Measurements from ENCODE around the gene HEPN1. TPM values are rescaled to one million over a fixed set of nuclear protein-coding genes. Genes with fewer than 3 reads are reported as not detected.

Gene HEPN1
- total RNA-seq (not detected), polyA plus RNA-seq (not detected)
- long read RNA-seq, donor 1, partial matches to known transcripts = 0 of 2 reads
- long read RNA-seq, donor 1, other reads (novel, unspliced or antisense) = 0 of 2 reads
- long read RNA-seq, donor 2 = 0 reads
- long read RNA-seq, donor 3, partial matches to known transcripts = 0 of 4 reads
- long read RNA-seq, donor 3, other reads (novel, unspliced or antisense) = 1 of 4 reads
- long read RNA-seq, donor 4 = 0 reads

DNA sequence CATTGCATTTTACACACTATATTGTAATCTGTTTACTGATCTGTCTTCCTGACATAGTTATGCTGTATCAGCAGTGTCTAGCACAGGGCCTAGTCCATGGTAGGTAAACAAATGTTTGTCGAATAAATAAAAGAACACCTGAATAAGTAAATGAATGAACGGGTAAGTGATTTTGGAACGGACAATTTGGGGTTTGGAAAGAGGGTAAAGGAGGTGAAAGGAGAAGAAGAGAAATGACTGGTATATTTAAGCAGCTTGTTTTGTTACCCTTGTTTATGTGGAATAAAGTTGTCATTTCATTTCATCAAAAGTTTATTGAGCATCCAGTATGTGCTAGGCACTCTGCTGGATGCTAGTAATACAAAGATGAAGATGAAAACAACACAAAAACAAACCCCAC is at the start of gene HEPN1:
TSS of gene HEPN1 (plus strand) at position 301 of the 400 bp plus-strand sequence.
- ATAC-seq = no peak

DNA sequence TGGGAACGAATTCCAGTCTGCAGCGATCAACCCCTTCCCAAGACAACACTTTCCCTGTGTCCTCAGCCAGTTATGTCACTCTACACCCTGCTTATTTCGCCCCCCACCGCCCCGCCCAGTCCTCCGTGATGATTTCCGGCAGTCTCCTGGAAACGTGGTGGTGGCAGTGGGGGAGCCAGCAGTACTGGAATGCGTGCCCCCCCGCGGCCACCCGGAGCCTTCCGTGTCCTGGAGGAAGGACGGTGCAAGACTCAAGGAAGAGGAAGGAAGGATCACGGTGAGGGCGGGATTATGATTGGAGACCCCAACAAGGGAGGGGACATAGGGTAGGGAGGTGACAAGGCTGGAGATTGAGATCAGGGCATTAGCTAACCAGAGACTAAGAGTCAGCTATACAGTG is 49.7 kb upstream of the HEPN1 start:
- Histone ChIP-seq H3K4me3 (ENCODE audit: low read length) (no peak overlapping the region), H3K27ac (ENCODE audit: low read length) (no peak overlapping the region), H3K27me3 (ENCODE audit: control insufficient read depth, insufficient read depth) (no peaks in the 10 kb centered on the region), H3K9me3 (ENCODE audit: control insufficient read depth, low read length) (no peaks in the 10 kb centered on the region), H3K4me1 (ENCODE audit: control insufficient read depth, insufficient read depth, low read length) (no peaks in the 10 kb centered on the region)
- intact Hi-C loops (cut with DNase I) = no loop called here
- no peak for ATAC-seq
- 3% methylated on average over 16 of the region's 16 CpGs for WGBS
- peak in 1 of 3 donors; percentile 46 for DNase-seq

More for the DNA sequence above, at the start of gene HEPN1:
- no peak for DNase-seq
- intact Hi-C loops (cut with DNase I) = no loop called here
- Histone ChIP-seq H3K9me3 (ENCODE audit: control insufficient read depth, low read length) (no peaks in the 10 kb centered on the region), H3K27me3 (ENCODE audit: control insufficient read depth, insufficient read depth) (no peaks in the 10 kb centered on the region), H3K4me3 (ENCODE audit: low read length) (no peak within 1 kb of the TSS), H3K27ac (ENCODE audit: low read length) (no peak within 1 kb of the TSS), H3K4me1 (ENCODE audit: control insufficient read depth, insufficient read depth, low read length) (peaks cover 2% of the 10 kb centered on the region)
- WGBS = 92% methylated on average over 3 of the region's 3 CpGs

DNA sequence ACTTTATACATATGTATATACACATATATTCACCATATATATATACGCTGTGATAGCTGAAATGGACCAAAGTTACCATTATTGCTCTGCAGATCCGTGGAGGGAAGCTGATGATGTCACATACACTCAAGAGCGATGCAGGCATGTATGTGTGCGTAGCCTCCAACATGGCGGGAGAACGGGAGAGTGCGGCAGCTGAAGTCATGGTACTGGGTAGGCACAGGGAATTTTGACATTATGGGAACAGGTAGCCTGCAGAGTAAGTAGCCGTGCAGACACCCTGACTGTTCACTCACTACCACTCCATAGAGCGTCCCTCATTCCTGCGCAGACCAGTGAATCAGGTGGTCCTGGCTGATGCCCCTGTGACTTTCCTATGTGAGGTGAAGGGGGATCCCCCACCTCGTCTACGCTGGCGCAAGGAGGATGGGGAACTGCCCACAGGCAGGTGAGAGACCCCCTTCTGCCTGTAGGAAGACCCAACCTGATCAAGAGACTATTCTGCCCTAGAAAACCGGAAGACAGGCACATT is 49.1 kb upstream of the HEPN1 start:
- no peaks in the 10 kb centered on the region for H3K4me1 ChIP-seq (ENCODE audit: control insufficient read depth, insufficient read depth, low read length)
- no peaks in the 10 kb centered on the region for H3K9me3 ChIP-seq (ENCODE audit: control insufficient read depth, low read length)
- 50% methylated on average over 14 of the region's 14 CpGs for WGBS
- no peak overlapping the region for H3K4me3 ChIP-seq (ENCODE audit: low read length)
- ATAC-seq = no peak
- no peak for DNase-seq
- no peak overlapping the region for H3K27ac ChIP-seq (ENCODE audit: low read length)
- intact Hi-C loops (cut with DNase I) = no loop called here
- H3K27me3 ChIP-seq (ENCODE audit: control insufficient read depth, insufficient read depth) = no peaks in the 10 kb centered on the region

DNA sequence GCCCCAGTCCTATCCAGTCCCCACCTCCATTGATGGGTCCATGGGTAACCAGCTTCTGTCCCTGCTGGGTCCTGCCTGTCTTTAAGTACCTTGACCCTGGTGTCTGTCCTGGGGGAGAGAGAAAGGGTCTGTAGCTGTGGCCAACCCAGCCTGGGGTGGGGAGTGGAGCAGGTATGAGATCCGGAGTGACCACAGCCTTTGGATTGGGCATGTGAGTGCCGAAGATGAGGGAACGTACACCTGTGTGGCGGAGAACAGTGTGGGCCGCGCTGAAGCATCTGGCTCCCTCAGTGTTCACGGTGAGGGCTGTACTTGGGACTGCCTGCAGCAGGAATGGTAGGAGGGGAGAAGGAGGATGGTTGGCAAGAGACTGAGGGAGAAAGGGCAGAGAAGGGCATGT is 48.6 kb upstream of the HEPN1 start:
- ATAC-seq (no peak), DNase-seq (no peak)
- Histone ChIP-seq H3K27me3 (ENCODE audit: control insufficient read depth, insufficient read depth) (no peaks in the 10 kb centered on the region), H3K27ac (ENCODE audit: low read length) (no peak overlapping the region), H3K9me3 (ENCODE audit: control insufficient read depth, low read length) (no peaks in the 10 kb centered on the region), H3K4me3 (ENCODE audit: low read length) (no peak overlapping the region), H3K4me1 (ENCODE audit: control insufficient read depth, insufficient read depth, low read length) (no peaks in the 10 kb centered on the region)
- 50% methylated on average over 7 of the region's 7 CpGs for WGBS
- intact Hi-C loops (cut with DNase I) = no loop called here

DNA sequence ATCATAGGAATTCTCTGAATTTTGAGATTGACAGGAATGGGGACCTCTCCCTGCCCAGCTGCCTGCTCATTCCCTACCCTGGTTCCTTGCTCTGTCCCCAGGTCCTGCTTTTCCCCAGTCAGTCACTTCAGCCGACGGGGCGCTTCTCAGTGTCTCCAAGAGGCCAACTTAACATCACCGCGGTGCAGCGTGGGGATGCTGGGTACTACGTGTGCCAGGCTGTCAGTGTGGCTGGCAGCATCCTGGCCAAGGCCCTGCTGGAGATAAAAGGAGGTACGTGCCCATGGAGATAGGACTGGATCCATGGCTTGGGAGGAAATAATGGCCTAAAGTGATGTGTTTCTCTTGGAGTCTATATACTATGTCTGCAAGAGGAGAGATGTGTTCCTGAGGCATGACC is 46.8 kb upstream of the HEPN1 start:
- intact Hi-C loops (cut with DNase I) = no loop called here
- Histone ChIP-seq H3K27ac (ENCODE audit: low read length) (no peak overlapping the region), H3K4me1 (ENCODE audit: control insufficient read depth, insufficient read depth, low read length) (no peaks in the 10 kb centered on the region), H3K9me3 (ENCODE audit: control insufficient read depth, low read length) (no peaks in the 10 kb centered on the region), H3K27me3 (ENCODE audit: control insufficient read depth, insufficient read depth) (no peaks in the 10 kb centered on the region), H3K4me3 (ENCODE audit: low read length) (no peak overlapping the region)
- WGBS = 45% methylated on average over 8 of the region's 8 CpGs
- DNase-seq (peak in 1 of 3 donors; percentile 39), ATAC-seq (no peak)

DNA sequence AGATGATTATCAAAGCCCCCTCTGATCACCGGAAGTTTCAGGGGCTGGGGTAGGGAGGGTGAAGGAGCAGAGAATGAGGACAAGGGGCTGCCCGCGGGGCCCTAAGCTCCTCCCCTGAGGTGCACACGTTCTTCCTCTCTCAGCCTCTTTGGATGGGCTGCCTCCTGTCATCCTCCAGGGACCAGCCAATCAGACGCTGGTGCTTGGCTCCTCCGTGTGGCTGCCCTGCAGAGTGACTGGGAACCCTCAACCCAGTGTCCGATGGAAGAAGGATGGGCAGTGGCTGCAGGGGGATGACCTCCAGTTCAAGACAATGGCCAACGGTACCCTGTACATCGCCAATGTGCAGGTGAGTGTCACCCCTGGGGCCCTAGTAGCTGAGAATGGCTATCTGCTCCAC is 46.3 kb upstream of the HEPN1 start:
- intact Hi-C loops (cut with DNase I) = no loop called here
- 23% methylated on average over 9 of the region's 9 CpGs for WGBS
- DNase-seq (no peak), ATAC-seq (no peak)
- no peaks in the 10 kb centered on the region for H3K9me3 ChIP-seq (ENCODE audit: control insufficient read depth, low read length)
- no peaks in the 10 kb centered on the region for H3K4me1 ChIP-seq (ENCODE audit: control insufficient read depth, insufficient read depth, low read length)
- H3K4me3 ChIP-seq (ENCODE audit: low read length) = no peak overlapping the region
- no peak overlapping the region for H3K27ac ChIP-seq (ENCODE audit: low read length)
- H3K27me3 ChIP-seq (ENCODE audit: control insufficient read depth, insufficient read depth) = no peaks in the 10 kb centered on the region

DNA sequence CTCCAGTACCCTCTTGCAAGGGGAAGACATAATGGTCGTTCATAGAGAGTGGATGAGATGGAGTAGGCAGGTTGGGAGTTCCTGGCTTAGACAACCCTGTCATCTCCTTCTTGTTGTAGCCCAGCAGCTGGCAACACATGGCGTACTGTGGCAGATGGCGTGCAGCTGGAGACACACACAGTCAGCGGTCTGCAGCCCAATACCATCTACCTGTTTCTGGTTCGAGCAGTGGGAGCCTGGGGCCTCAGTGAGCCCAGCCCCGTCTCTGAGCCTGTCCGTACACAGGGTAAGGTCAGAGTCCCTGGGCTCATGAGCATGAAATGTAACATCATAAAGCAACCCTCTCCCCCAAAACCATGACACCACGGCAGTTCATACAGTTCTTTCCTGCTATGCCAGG is 45.1 kb upstream of the HEPN1 start:
- Histone ChIP-seq H3K9me3 (ENCODE audit: control insufficient read depth, low read length) (no peaks in the 10 kb centered on the region), H3K4me1 (ENCODE audit: control insufficient read depth, insufficient read depth, low read length) (no peaks in the 10 kb centered on the region), H3K27ac (ENCODE audit: low read length) (no peak overlapping the region), H3K4me3 (ENCODE audit: low read length) (no peak overlapping the region), H3K27me3 (ENCODE audit: control insufficient read depth, insufficient read depth) (no peaks in the 10 kb centered on the region)
- intact Hi-C loops (cut with DNase I) = no loop called here
- DNase-seq = no peak
- no peak for ATAC-seq
- 87% methylated on average over 8 of the region's 8 CpGs for WGBS

DNA sequence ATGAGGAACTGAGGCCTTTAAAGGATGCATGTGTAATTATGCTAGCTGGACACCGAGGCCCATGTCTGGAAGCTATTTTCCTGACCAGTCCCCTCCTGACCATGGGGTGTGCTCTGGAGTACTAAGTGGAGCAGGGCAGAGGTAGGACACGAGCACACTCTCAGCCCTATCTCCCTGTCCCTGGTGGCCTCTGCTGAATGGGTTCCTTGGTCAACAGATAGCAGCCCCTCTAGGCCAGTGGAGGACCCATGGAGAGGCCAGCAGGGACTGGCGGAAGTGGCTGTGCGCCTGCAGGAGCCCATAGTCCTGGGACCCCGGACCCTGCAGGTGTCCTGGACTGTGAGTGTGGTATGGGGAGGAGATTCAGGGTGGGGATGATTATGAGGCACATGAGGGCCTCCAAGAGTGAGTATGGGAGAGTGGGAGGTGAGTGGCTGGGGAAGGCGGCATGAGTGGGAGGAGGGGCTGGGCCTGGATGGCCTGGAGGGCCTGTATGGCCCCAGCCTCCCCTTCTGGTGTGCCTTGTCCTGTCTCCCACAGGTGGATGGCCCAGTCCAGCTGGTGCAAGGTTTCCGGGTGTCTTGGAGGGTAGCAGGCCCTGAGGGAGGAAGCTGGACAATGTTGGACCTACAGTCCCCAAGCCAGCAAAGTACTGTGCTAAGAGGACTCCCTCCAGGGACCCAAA is 44.3 kb upstream of the HEPN1 start:
- intact Hi-C loops (cut with DNase I) = no loop called here

DNA sequence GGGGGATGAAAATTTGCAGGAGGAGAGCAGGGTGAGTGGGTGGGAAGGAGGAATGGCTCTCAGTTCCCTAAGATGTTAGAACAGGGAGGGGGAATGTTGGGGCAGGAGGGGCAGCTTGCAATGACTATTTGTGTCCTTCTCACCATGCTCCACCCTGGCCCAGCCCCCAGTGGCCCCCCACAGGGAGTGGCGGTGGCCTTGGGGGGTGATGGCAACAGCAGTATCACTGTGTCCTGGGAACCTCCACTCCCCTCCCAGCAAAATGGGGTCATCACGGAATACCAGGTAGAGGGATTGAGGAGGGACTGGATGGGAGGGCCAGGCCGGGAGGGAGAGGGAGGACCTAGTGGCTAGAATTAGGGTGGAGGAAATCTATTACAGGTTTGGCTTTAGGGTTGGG is 43.6 kb upstream of the HEPN1 start:
- DNase-seq = no peak
- H3K4me3 ChIP-seq (ENCODE audit: low read length) = no peak overlapping the region
- WGBS = 57% methylated on average over 3 of the region's 3 CpGs
- no peak for ATAC-seq
- H3K27me3 ChIP-seq (ENCODE audit: control insufficient read depth, insufficient read depth) = no peaks in the 10 kb centered on the region
- no peaks in the 10 kb centered on the region for H3K4me1 ChIP-seq (ENCODE audit: control insufficient read depth, insufficient read depth, low read length)
- H3K9me3 ChIP-seq (ENCODE audit: control insufficient read depth, low read length) = no peaks in the 10 kb centered on the region
- H3K27ac ChIP-seq (ENCODE audit: low read length) = no peak overlapping the region
- intact Hi-C loops (cut with DNase I) = no loop called here

More for the DNA sequence above, 44.3 kb upstream of the HEPN1 start:
- no peak overlapping the region for H3K27ac ChIP-seq (ENCODE audit: low read length)
- H3K9me3 ChIP-seq (ENCODE audit: control insufficient read depth, low read length) = no peaks in the 10 kb centered on the region
- ATAC-seq (no peak), DNase-seq (no peak)
- no peaks in the 10 kb centered on the region for H3K27me3 ChIP-seq (ENCODE audit: control insufficient read depth, insufficient read depth)
- no peak overlapping the region for H3K4me3 ChIP-seq (ENCODE audit: low read length)
- 94% methylated on average over 7 of the region's 7 CpGs for WGBS
- no peaks in the 10 kb centered on the region for H3K4me1 ChIP-seq (ENCODE audit: control insufficient read depth, insufficient read depth, low read length)

DNA sequence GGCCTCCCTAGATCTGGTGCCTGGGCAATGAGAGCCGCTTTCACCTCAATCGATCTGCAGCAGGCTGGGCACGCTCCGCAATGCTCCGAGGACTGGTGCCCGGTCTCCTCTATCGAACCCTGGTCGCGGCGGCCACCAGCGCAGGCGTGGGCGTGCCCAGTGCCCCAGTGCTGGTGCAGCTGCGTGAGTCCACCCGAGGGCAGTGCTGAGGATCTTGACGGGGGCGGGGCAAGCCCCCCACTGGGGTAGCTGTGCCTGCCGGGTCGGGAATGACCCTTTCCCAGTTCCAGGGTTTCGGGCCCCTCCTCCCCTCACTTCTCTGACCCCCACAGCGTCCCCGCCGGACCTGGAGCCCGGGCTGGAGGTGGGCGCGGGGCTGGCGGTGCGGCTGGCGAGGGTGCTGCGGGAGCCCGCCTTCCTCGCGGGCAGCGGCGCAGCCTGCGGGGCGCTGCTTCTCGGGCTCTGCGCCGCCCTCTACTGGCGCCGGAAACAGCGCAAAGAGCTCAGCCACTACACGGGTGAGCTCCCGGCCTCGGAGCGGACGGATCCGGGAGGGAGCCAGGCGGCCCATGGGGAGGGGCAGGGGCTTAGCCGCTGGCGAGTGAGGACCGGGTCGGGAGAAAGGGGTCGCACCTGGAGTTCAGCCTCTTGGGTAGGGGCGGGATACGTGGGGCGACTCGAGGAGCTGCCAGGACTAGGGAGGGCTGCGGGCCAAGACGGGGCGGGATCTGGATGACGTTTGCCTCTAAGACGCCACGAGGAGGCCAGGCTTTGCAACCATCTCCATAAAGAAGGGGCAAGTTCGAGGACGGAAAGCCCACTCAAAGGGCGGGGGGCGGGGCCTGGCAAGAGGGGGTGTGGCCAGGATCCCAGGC is 42.9 kb upstream of the HEPN1 start:
- Histone ChIP-seq H3K4me1 (ENCODE audit: control insufficient read depth, insufficient read depth, low read length) (no peaks in the 10 kb centered on the region), H3K27me3 (ENCODE audit: control insufficient read depth, insufficient read depth) (no peaks in the 10 kb centered on the region), H3K27ac (ENCODE audit: low read length) (peak overlapping the region; percentile 48), H3K4me3 (ENCODE audit: low read length) (peak overlapping the region; percentile 30), H3K9me3 (ENCODE audit: control insufficient read depth, low read length) (no peaks in the 10 kb centered on the region)
- WGBS = under 1% methylated on average over 69 of the region's 69 CpGs
- ATAC-seq (peak; percentile 91 to 93), DNase-seq (peak; percentile 93 to 96 (median 95))
- intact Hi-C loops (cut with DNase I) = no loop called here
